ENCODE results near the gene PIGP.

DNA sequence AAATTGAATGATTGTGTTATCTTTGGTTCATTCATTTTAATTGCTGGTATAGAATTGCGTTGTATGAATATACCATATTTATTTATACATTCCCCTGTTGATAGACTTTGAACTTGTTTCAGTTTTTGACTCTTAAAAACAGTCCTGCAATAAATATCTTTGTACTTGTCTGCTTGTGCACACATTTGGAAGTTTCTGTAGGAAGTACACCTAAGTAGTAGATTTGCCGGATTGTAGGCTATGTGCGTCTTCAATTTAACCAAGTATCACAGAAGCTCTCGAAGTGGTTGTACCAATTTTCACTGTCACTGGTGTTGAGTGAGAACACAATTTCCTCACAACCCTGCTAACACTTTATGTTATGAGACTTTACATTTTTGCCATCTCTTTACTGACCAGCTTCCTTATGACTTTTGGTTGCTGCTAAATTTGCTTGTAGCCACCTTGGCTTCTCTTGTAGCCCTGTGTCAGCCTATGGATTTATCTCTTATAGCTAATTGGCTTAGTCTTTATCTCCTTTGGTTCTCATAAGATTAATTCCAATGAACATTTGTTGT, 2.4 kb upstream of the PIGP start:
- TF ChIP-seq TAF1 (IDR thresholded peaks at IDR 0.05; ENCODE audit: low read depth, low read length) (no peak), EP300 (IDR thresholded peaks at IDR 0.05; ENCODE audit: borderline replicate concordance in 1 of 2, low read depth in 2 of 2, low read length in 2 of 2) (no peak), POLR2A (IDR thresholded peaks at IDR 0.05; ENCODE audit: control extremely low read depth in 1 of 2, low read depth in 2 of 2, low read length in 2 of 2) (no peak), HDAC6 (IDR thresholded peaks at IDR 0.05; ENCODE audit: low read depth, low read length) (no peak), YY1 (IDR thresholded peaks at IDR 0.05; ENCODE audit: low read depth, low read length) (no peak), SIN3A (conservative IDR thresholded peaks at IDR 0.05 in 1 of 2, IDR thresholded peaks at IDR 0.05 in 1 of 2; ENCODE audit: low read depth in 1 of 2, low read length in 2 of 2) (no peak), CHD2 (IDR thresholded peaks at IDR 0.05; ENCODE audit: low read length) (no peak), TCF12 (IDR thresholded peaks at IDR 0.05; ENCODE audit: low read depth, low read length) (no peak)
- TF ChIP-seq, protein P1, sequence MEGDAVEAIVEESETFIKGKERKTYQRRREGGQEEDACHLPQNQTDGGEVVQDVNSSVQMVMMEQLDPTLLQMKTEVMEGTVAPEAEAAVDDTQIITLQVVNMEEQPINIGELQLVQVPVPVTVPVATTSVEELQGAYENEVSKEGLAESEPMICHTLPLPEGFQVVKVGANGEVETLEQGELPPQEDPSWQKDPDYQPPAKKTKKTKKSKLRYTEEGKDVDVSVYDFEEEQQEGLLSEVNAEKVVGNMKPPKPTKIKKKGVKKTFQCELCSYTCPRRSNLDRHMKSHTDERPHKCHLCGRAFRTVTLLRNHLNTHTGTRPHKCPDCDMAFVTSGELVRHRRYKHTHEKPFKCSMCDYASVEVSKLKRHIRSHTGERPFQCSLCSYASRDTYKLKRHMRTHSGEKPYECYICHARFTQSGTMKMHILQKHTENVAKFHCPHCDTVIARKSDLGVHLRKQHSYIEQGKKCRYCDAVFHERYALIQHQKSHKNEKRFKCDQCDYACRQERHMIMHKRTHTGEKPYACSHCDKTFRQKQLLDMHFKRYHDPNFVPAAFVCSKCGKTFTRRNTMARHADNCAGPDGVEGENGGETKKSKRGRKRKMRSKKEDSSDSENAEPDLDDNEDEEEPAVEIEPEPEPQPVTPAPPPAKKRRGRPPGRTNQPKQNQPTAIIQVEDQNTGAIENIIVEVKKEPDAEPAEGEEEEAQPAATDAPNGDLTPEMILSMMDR (IDR thresholded peaks at IDR 0.05; ENCODE audit: control extremely low read depth in 1 of 3, insufficient read depth in 1 of 3, low read depth in 1 of 3, low read length in 3 of 3) = no peak
- TF ChIP-seq, protein P2, sequence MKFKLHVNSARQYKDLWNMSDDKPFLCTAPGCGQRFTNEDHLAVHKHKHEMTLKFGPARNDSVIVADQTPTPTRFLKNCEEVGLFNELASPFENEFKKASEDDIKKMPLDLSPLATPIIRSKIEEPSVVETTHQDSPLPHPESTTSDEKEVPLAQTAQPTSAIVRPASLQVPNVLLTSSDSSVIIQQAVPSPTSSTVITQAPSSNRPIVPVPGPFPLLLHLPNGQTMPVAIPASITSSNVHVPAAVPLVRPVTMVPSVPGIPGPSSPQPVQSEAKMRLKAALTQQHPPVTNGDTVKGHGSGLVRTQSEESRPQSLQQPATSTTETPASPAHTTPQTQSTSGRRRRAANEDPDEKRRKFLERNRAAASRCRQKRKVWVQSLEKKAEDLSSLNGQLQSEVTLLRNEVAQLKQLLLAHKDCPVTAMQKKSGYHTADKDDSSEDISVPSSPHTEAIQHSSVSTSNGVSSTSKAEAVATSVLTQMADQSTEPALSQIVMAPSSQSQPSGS (IDR thresholded peaks at IDR 0.05; ENCODE audit: low read length) = no peak
- TF ChIP-seq, protein P3, sequence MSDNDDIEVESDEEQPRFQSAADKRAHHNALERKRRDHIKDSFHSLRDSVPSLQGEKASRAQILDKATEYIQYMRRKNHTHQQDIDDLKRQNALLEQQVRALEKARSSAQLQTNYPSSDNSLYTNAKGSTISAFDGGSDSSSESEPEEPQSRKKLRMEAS (IDR thresholded peaks at IDR 0.05) = no peak
- TF ChIP-seq, protein P4, sequence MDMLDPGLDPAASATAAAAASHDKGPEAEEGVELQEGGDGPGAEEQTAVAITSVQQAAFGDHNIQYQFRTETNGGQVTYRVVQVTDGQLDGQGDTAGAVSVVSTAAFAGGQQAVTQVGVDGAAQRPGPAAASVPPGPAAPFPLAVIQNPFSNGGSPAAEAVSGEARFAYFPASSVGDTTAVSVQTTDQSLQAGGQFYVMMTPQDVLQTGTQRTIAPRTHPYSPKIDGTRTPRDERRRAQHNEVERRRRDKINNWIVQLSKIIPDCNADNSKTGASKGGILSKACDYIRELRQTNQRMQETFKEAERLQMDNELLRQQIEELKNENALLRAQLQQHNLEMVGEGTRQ (IDR thresholded peaks at IDR 0.05; ENCODE audit: low read length) = no peak

Measured in H1 (cell line).